HG02852 (cell line): ENCODE measurements around the gene THSD7A.

Experiments
- ATAC-seq: cut with Tn5 transposase; IDR thresholded peaks from one replicate; pipeline ENCODE4 v1.9.1; 2021; ENCODE audit warnings: mild to moderate bottlenecking, moderate library complexity; ENCODE audit not compliant: unreplicated experiment

Gene THSD7A, protein sequence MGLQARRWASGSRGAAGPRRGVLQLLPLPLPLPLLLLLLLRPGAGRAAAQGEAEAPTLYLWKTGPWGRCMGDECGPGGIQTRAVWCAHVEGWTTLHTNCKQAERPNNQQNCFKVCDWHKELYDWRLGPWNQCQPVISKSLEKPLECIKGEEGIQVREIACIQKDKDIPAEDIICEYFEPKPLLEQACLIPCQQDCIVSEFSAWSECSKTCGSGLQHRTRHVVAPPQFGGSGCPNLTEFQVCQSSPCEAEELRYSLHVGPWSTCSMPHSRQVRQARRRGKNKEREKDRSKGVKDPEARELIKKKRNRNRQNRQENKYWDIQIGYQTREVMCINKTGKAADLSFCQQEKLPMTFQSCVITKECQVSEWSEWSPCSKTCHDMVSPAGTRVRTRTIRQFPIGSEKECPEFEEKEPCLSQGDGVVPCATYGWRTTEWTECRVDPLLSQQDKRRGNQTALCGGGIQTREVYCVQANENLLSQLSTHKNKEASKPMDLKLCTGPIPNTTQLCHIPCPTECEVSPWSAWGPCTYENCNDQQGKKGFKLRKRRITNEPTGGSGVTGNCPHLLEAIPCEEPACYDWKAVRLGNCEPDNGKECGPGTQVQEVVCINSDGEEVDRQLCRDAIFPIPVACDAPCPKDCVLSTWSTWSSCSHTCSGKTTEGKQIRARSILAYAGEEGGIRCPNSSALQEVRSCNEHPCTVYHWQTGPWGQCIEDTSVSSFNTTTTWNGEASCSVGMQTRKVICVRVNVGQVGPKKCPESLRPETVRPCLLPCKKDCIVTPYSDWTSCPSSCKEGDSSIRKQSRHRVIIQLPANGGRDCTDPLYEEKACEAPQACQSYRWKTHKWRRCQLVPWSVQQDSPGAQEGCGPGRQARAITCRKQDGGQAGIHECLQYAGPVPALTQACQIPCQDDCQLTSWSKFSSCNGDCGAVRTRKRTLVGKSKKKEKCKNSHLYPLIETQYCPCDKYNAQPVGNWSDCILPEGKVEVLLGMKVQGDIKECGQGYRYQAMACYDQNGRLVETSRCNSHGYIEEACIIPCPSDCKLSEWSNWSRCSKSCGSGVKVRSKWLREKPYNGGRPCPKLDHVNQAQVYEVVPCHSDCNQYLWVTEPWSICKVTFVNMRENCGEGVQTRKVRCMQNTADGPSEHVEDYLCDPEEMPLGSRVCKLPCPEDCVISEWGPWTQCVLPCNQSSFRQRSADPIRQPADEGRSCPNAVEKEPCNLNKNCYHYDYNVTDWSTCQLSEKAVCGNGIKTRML (N-terminal part only)

DNA sequence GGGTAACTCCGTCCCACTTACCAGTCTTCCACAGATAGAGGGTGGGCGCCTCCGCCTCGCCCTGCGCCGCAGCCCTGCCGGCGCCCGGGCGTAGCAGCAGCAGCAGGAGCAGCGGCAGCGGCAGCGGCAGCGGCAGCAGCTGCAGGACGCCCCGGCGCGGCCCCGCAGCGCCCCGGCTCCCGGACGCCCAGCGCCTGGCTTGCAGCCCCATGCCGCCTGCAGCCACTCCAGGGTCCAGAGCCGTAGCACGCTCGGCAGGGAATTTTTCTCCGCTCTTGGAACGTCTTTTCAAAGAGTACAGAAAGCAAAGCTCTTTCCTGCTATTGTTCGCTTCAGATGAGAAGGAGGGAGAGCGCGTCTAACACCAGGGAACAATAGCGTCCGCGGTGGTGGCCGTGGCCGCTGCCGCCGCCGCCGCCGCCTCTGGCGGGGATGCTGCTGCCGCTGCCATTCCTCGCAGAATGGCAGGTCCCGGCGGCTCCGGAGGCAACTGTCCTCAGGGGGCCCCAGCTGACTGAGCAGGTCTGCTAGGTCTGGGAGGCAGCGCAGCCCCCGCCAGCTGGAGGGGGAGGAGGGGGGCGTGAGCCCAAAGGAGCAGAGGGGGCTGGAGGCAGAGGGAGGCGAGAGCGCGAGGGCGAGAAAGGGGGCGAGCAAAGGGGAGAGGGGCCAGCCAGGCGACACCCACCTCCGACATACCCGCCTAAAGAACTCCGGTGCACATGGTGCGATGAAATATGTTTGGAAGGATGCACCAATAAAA, at the start of gene THSD7A:
THSD7A (minus strand) TSS at position 463 of the 760 bp plus-strand sequence; CDS start at position 211, 252 bp downstream.
- no peak for ATAC-seq

GRCh38 chr7:11881680-11882079, 49.7 kb upstream of the THSD7A start:
- no peak for ATAC-seq

GRCh38 chr7:11875635-11876034, 43.6 kb upstream of the THSD7A start:
- ATAC-seq = no peak

GRCh38 chr7:11865671-11866070, 33.7 kb upstream of the THSD7A start:
- ATAC-seq = no peak

DNA sequence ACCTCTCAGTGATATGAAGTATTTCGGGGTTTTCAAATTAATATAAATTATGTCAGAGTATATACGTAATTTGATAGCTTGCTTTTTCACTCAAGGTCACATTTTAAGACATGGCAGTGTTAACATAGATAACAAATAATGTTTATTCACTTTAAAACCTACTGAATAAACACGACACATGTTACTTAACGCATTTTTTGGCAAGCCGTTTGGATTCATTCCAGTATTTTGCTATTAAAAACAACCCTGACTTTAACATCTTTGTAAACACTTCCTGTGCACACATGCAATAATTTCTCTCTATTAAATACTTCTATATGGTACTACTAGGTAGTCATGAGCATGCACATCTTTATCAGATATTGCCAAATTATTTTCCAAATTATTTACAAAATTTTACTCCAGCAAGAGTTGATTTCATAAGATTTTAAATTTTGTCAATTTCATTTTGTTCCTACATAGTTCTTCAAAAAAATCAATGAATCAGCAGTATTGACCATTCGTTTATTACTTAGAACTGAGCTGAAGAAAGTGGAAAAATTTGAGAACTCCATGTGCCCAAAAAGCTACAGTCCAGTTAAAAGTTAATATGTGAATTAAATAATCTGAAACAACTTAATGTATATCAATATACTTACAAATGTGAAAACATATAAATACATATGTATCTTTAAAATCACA, 26.8 kb upstream of the THSD7A start:
- no peak for ATAC-seq

- ATAC-seq = no peak
These were observed 26.0 kb upstream of the THSD7A start for GRCh38 chr7:11858026-11858425.

- ATAC-seq = no peak
These were observed 16.3 kb upstream of the THSD7A start for GRCh38 chr7:11848251-11848650.

- ATAC-seq = no peak
These were observed 15.3 kb upstream of the THSD7A start for GRCh38 chr7:11847336-11847735.

GRCh38 chr7:11846361-11846955, 14.5 kb upstream of the THSD7A start:
- ATAC-seq = no peak

DNA sequence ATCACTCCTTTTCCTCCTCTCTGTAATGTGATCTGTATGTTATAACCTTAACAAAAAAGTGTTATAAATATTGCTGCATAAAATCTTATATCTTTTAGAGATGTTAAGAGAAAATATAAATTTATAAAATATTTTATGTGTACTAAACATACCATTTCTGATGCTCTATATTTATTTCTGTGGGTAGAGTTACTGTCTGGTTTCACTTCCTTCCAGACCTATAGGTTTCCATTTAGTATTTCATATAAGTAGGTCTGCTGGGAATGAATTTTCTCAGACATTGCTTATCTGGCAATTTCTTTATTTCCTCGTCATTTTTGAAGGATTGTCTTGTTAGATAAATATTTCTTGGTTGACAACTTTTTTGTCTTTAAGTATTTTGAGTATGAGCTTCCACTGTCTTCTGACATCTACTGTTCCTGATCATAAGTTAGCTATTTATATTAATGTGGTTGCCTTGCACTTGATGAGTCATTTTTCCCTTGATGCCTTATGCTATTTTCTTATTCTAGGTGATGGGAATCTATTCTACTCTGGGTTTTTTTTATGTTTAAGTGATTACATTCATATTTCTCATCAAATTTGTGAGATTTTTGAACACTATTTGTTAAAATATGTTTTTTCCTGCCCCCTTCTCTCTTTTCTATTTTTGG, 11.2 kb upstream of the THSD7A start:
- no peak for ATAC-seq

DNA sequence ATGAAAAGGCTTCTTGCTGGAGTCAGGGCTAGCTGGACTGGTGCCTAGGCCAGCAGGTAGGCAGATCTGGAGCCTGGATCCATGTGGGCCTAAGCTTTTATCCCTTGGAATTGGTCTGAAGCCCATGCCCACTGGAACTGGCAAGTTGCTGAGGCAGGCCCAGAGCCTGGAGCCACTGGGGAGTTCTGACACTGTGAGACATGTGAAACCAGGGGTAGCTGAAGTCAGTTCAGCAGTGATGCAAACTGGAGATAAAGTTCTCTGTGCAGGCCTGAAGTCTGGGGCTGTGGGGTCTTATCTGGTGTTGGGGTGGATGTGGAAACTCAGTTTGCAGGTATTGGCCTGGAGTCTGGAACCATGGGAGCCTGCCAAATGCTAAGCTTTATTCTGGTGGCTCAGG, 9.7 kb upstream of the THSD7A start:
- ATAC-seq = no peak

DNA sequence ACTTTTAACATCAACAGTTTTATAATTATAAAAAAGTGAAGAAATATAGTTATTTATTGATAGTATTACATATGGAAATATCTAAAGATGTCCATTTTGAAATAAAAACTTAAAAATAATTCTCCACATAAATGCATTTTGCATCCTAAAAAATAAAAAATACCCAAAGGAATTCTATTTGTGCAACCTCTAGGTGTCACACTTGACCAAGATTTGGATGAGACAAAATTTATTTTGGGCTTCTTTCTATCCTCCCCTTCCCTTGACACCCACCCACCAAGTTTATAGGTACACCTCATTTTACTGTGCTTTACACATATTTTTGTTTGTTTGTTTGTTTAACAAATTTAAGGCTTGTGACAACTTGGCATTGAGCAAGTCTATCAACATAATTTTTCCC, 3.3 kb upstream of the THSD7A start:
- no peak for ATAC-seq

DNA sequence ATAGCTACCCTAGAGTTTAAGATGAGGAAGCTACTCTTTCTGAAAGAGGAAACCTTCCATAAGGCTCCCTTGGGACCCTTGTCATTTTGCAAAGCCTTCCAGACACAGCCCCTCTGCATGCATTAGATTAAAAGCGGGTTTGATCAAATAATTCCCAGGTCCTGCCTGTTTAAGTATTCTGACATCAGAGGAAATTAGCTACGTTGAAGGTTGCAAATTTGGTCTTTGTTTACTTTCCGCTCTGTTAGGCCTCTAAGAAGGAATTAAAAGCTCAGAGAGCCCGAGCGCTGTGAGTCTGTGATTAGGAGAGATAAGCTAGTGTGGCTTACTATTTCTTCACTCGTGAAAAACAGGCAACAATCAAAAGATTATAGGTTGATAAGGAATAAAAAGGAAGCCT, 1.4 kb upstream of the THSD7A start:
- ATAC-seq = no peak

GRCh38 chr7:11831156-11831735, 752 bp downstream of the THSD7A start:
- no peak for ATAC-seq

GRCh38 chr7:11830582-11831155, 1.3 kb downstream of the THSD7A start:
- ATAC-seq = no peak

GRCh38 chr7:11829954-11830353, 2.0 kb downstream of the THSD7A start:
- ATAC-seq = no peak

GRCh38 chr7:11819947-11820346, 12.1 kb downstream of the THSD7A start:
- no peak for ATAC-seq

DNA sequence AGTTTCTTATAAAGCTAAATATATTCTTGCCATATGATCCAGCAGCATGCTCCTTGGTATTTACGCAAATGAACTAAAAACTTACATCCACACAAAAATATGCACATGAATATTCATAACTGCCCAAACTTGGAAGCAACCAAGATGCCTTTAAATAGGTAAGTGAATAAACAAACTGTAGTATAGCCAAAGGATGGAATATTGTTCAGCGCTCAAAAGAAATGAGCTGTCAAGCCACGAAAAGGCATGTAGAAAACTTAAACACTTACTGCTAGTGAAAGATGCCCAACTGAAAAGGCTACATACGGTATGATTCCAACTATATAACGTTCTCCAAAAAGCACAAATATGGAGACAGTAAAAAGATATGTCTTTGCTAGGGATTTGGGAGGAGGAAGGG, 12.7 kb downstream of the THSD7A start:
- no peak for ATAC-seq
